ENCODE data around the gene SNCA. TPM values are rescaled to one million over a fixed set of nuclear protein-coding genes. Genes with fewer than 3 reads are reported as not detected.

SNCA gene
- total RNA-seq, 2 donors from 2014 or later, result 5.6 to 8.7 TPM

- WGBS, result 11% methylated on average over 5 of the region's 5 CpGs
- Histone ChIP-seq H3K27ac (peak overlapping the region; percentile 52 to 57), H3K36me3 (no peaks in the 10 kb centered on the region)
These were observed 83.3 kb downstream of the SNCA start for GRCh38 chr4:89753601-89754066.

GRCh38 chr4:89752932-89753598, 83.9 kb downstream of the SNCA start:
- no peak for TF ChIP-seq POLR2AphosphoS5 (IDR thresholded peaks at IDR 0.05)
- TF ChIP-seq CTCF (IDR thresholded peaks at IDR 0.05), result no peak
- TF ChIP-seq POLR2A (IDR thresholded peaks at IDR 0.05), result no peak
- Histone ChIP-seq H3K4me1 (replicated peaks) (no peaks in the 10 kb centered on the region), H3K27ac (peak overlapping the region; percentile 52 to 57), H3K36me3 (no peaks in the 10 kb centered on the region), H3K27me3 (replicated peaks; ENCODE audit: insufficient read depth) (no peaks in the 10 kb centered on the region), H3K4me3 (no peak overlapping the region), H3K9me3 (no peaks in the 10 kb centered on the region)
- WGBS, result 31% methylated on average over 7 of the region's 7 CpGs
- no peak for DNase-seq (ENCODE audit: low spot score)
- intact Hi-C loops (cut with DNase I), result no loop called here

More at GRCh38 chr4:89753601-89754066, 83.3 kb downstream of the SNCA start:
- Histone ChIP-seq H3K4me3 (no peak overlapping the region), H3K27me3 (replicated peaks; ENCODE audit: insufficient read depth) (no peaks in the 10 kb centered on the region), H3K9me3 (no peaks in the 10 kb centered on the region), H3K4me1 (replicated peaks) (no peaks in the 10 kb centered on the region)
- intact Hi-C loops (cut with DNase I), result no loop called here
- peak; percentile 17 for DNase-seq (ENCODE audit: low spot score)
- peak; percentile 78 for TF ChIP-seq POLR2AphosphoS5 (IDR thresholded peaks at IDR 0.05)
- no peak for TF ChIP-seq POLR2A (IDR thresholded peaks at IDR 0.05)

GRCh38 chr4:89751416-89751815, 85.5 kb downstream of the SNCA start:
- Histone ChIP-seq H3K4me3 (no peak overlapping the region), H3K4me1 (replicated peaks) (no peaks in the 10 kb centered on the region), H3K9me3 (no peaks in the 10 kb centered on the region), H3K27me3 (replicated peaks; ENCODE audit: insufficient read depth) (no peaks in the 10 kb centered on the region), H3K27ac (no peak overlapping the region), H3K36me3 (no peaks in the 10 kb centered on the region)
- 80% methylated on average over 5 of the region's 5 CpGs for WGBS
- intact Hi-C loops (cut with DNase I), result no loop called here
- no peak for DNase-seq (ENCODE audit: low spot score)
- TF ChIP-seq POLR2AphosphoS5 (IDR thresholded peaks at IDR 0.05) (no peak), POLR2A (IDR thresholded peaks at IDR 0.05) (no peak), CTCF (IDR thresholded peaks at IDR 0.05) (no peak)

GRCh38 chr4:89746377-89746776, 90.6 kb downstream of the SNCA start:
- 86% methylated on average over 1 of the region's 1 CpG for WGBS
- Histone ChIP-seq H3K4me3 (no peak overlapping the region), H3K4me1 (replicated peaks) (no peaks in the 10 kb centered on the region), H3K27me3 (replicated peaks; ENCODE audit: insufficient read depth) (no peaks in the 10 kb centered on the region), H3K27ac (no peak overlapping the region), H3K9me3 (no peaks in the 10 kb centered on the region), H3K36me3 (no peaks in the 10 kb centered on the region)
- DNase-seq (ENCODE audit: low spot score), result no peak
- intact Hi-C loops (cut with DNase I), result no loop called here
- TF ChIP-seq CTCF (IDR thresholded peaks at IDR 0.05) (no peak), POLR2AphosphoS5 (IDR thresholded peaks at IDR 0.05) (no peak), POLR2A (IDR thresholded peaks at IDR 0.05) (no peak)

GRCh38 chr4:89745708-89746107, 91.3 kb downstream of the SNCA start:
- Histone ChIP-seq H3K27ac (no peak overlapping the region), H3K4me3 (no peak overlapping the region), H3K9me3 (no peaks in the 10 kb centered on the region), H3K36me3 (no peaks in the 10 kb centered on the region), H3K4me1 (replicated peaks) (no peaks in the 10 kb centered on the region), H3K27me3 (replicated peaks; ENCODE audit: insufficient read depth) (no peaks in the 10 kb centered on the region)
- DNase-seq (ENCODE audit: low spot score), result no peak
- intact Hi-C loops (cut with DNase I), result no loop called here
- no peak for TF ChIP-seq POLR2A (IDR thresholded peaks at IDR 0.05)
- WGBS, result 97% methylated on average over 1 of the region's 1 CpG

GRCh38 chr4:89744914-89745313, 92.0 kb downstream of the SNCA start:
- TF ChIP-seq POLR2A (IDR thresholded peaks at IDR 0.05), result no peak
- no peak for TF ChIP-seq CTCF (IDR thresholded peaks at IDR 0.05)
- no peak for TF ChIP-seq POLR2AphosphoS5 (IDR thresholded peaks at IDR 0.05)

More at GRCh38 chr4:89744914-89745313, 92.0 kb downstream of the SNCA start:
- Histone ChIP-seq H3K4me3 (no peak overlapping the region), H3K36me3 (no peaks in the 10 kb centered on the region), H3K9me3 (no peaks in the 10 kb centered on the region), H3K4me1 (replicated peaks) (no peaks in the 10 kb centered on the region), H3K27ac (no peak overlapping the region), H3K27me3 (replicated peaks; ENCODE audit: insufficient read depth) (no peaks in the 10 kb centered on the region)
- 78% methylated on average over 5 of the region's 5 CpGs for WGBS
- intact Hi-C loops (cut with DNase I), result no loop called here
- DNase-seq (ENCODE audit: low spot score), result no peak
